Measurements from ENCODE around the gene B3GNT4.
A peak's percentile ranks its signal among the peaks of the same experiment; 100 is the strongest.
"Not testable (repeated sequence)": the region's sequence is repeated elsewhere in the genome, so short reads cannot be mapped to it uniquely, and the experiment has no call there.

Gene B3GNT4

DNA sequence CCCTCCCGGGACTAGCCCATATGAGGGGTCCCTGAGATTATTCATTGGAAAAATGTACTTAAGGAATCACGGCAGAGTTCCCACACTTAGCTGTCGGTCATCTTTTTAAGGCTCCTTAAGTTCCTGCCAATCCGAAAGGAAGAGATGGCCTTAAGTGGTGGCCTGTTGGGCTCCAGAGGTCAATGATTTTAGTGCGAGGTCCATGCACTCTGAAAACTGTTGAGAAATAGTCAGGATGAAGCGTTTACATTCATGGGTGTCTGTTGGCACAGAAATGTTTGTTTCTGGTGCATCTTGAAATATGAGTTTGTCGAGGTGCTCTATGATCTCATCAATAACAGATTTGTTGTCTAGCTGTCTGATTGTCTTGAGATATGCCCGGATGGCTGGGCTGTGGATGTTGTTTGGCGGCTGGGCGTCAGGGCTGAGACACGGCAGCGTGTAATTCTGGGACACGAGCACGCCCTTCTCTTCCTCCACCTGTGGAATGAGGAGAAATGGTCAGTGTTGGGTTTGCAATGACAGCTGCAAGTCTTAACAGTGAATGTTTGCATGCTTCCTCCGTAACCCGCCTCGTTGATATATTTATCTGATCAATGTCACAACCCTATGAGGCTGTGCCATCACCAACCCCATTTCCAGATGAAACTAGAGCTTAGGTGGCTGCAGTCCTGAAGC lies 31.1 kb upstream of the B3GNT4 start:
- H3K4me1 ChIP-seq (ENCODE audit: control insufficient read depth, insufficient read depth, low read length): no peaks in the 10 kb centered on the region

DNA sequence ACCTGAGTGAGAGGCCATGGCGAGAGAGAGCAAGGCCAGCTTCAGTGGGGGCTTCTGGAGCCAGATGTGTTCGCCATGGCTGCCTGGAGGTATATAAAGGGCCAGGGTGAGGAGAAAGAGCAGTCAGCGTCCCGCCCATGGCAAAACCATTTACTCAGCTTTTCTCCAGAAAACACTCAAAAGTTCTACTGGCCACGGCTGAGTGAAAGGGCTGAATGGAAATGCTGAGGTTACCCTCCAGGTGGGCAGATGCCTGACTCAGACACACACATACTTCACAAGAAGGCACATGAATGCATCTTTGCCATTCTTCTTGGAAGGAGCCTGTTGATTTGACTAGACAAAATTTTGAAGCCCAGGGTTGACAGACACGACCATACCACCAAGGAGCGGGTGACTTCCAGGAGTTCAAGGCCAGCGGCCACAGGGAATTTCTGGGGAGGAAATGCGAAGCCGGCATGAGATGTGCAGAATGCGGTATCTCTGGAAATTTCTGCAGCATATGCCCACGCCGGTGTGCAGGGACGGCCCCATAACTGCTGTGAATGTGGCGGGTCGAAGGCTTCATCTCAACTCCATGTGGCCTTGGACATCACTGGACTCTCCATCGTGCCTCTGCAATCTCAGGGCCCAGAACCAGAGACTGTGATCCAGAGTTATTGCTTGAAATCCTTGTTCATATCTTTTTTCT lies 29.2 kb upstream of the B3GNT4 start, which contains the start of gene IL31:
TSS of gene IL31 (minus strand) at position 67 of the 691 bp plus-strand sequence. CDS start at position 18, 49 bp downstream.
- Histone ChIP-seq H3K27ac (ENCODE audit: low read depth, low read length) (no peak within 1 kb of the TSS), H3K27me3 (ENCODE audit: control insufficient read depth, insufficient read depth, low read length) (no peaks in the 10 kb centered on the region), H3K36me3 (ENCODE audit: control insufficient read depth, insufficient read depth, low read length) (no peaks in the 10 kb centered on the region), H3K9ac (ENCODE audit: low read length) (no peak within 1 kb of the TSS), H3K4me1 (ENCODE audit: control insufficient read depth, insufficient read depth, low read length) (no peaks in the 10 kb centered on the region), H3K4me3 (ENCODE audit: low read length) (no peak within 1 kb of the TSS)

More for the DNA sequence above, 31.1 kb upstream of the B3GNT4 start:
- Histone ChIP-seq H3K36me3 (ENCODE audit: control insufficient read depth, insufficient read depth, low read length) (no peaks in the 10 kb centered on the region), H3K27me3 (ENCODE audit: control insufficient read depth, insufficient read depth, low read length) (no peaks in the 10 kb centered on the region), H3K27ac (ENCODE audit: low read depth, low read length) (no peak overlapping the region), H3K9ac (ENCODE audit: low read length) (no peak overlapping the region), H3K4me3 (ENCODE audit: low read length) (no peak overlapping the region)

DNA sequence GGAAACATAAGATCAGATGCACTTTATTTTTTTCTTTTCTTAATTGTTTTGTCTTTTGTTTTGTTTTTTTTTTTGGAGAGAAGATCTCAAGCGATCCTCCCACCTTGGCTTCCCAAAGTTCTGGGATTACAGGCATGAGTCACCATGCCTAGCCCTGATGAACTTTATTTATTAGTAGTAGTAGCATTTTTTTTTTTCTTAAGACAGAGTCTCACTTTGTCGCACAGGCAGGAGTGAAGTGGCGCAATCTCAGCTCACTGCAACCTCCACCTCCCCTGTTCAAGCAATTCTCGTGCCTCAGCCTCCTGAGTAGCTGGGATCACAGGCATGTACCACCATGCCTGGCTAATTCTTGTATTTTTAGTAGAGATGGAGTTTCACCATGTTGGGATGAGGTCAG lies 27.0 kb upstream of the B3GNT4 start:
- not testable (repeated sequence) for H3K9ac ChIP-seq (ENCODE audit: low read length); H3K4me3 ChIP-seq (ENCODE audit: low read length); H3K27ac ChIP-seq (ENCODE audit: low read depth, low read length); H3K27me3 ChIP-seq (ENCODE audit: control insufficient read depth, insufficient read depth, low read length); H3K4me1 ChIP-seq (ENCODE audit: control insufficient read depth, insufficient read depth, low read length); H3K36me3 ChIP-seq (ENCODE audit: control insufficient read depth, insufficient read depth, low read length)

DNA sequence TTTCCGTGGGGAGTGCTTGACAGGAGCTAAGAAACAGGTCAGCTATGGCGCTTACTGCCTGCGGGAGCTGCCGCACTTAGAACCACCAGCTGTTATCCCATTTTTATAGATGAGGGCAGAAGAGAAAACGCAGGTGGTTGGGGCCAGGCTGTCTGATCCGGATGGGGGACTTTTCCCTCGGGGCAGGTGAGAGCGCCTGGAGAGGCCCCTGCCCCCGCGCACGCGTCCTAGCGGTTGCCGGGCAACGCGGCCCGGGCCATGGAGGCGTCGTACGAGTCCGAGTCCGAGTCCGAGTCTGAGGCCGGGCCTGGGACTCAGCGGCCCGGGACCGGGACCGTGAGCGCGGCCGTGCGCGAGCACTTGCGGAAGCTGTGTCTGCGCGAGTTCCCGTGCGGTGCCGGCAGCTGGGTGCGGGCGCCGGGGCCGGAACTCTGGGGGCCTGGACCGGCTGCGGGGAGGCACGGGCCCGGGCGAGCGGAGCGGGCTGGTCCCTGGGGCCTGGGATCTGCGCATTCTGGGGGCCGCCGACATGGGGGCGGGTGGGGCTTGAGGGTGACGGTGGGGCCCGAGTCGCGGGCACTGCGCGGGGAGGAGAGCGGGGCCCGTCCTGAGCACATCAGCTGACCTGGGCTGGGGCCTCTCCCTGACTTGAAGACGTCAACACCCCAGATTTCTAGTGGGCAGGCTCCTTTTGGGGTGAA lies 20.5 kb upstream of the B3GNT4 start, which contains the start of gene LRRC43:
TSS of gene LRRC43 (plus strand) at position 237 of the 701 bp plus-strand sequence. CDS start at position 259, 22 bp downstream.
- Histone ChIP-seq H3K9ac (ENCODE audit: low read length) (no peak within 1 kb of the TSS), H3K4me3 (ENCODE audit: low read length) (peak within 1 kb of the TSS; percentile 70), H3K27ac (ENCODE audit: low read depth, low read length) (no peak within 1 kb of the TSS), H3K27me3 (ENCODE audit: control insufficient read depth, insufficient read depth, low read length) (no peaks in the 10 kb centered on the region), H3K4me1 (ENCODE audit: control insufficient read depth, insufficient read depth, low read length) (no peaks in the 10 kb centered on the region), H3K36me3 (ENCODE audit: control insufficient read depth, insufficient read depth, low read length) (no peaks in the 10 kb centered on the region)

DNA sequence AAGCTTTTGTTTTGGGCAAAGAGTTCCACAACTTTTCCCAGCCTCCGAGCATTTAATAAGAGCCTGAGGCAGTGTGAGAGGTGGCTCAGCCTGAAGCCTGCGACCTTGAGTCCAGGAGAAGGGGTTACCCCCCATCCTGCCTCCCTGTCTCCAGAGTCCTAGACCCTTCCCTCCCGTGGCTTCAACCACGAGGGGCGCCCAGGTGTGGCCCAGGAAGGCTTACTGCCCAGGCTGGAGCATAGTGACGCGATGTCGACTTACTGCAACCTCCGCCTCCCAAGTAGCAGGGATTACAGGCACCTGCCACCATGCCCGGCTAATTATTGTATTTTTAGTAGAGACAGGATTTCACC lies 19.9 kb upstream of the B3GNT4 start:
- Histone ChIP-seq H3K36me3 (ENCODE audit: control insufficient read depth, insufficient read depth, low read length) (no peaks in the 10 kb centered on the region), H3K4me3 (ENCODE audit: low read length) (no peak overlapping the region), H3K4me1 (ENCODE audit: control insufficient read depth, insufficient read depth, low read length) (no peaks in the 10 kb centered on the region), H3K27me3 (ENCODE audit: control insufficient read depth, insufficient read depth, low read length) (no peaks in the 10 kb centered on the region), H3K9ac (ENCODE audit: low read length) (no peak overlapping the region), H3K27ac (ENCODE audit: low read depth, low read length) (no peak overlapping the region)

DNA sequence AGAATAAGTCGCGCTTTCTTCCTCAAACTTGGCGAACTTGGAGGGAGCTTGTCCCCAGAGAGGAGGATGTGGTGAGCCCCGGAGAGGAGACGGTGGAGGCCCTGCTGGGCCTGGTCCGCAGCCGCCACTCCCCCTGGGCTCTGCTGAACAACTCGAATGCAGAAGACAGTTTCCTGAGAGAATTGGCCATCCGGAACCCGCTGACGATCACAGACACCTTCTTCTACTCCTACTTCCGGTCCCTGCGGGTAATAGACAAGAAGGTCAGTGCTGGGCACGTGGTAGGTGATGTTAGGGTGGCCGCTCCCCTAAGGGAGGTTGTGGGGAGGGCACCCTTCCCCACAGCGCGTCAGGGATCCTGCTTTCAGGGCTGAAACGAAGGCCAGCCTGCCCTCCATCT lies 19.0 kb upstream of the B3GNT4 start:
- Histone ChIP-seq H3K36me3 (ENCODE audit: control insufficient read depth, insufficient read depth, low read length) (no peaks in the 10 kb centered on the region), H3K4me3 (ENCODE audit: low read length) (no peak overlapping the region), H3K9ac (ENCODE audit: low read length) (no peak overlapping the region), H3K4me1 (ENCODE audit: control insufficient read depth, insufficient read depth, low read length) (no peaks in the 10 kb centered on the region), H3K27me3 (ENCODE audit: control insufficient read depth, insufficient read depth, low read length) (no peaks in the 10 kb centered on the region), H3K27ac (ENCODE audit: low read depth, low read length) (no peak overlapping the region)

DNA sequence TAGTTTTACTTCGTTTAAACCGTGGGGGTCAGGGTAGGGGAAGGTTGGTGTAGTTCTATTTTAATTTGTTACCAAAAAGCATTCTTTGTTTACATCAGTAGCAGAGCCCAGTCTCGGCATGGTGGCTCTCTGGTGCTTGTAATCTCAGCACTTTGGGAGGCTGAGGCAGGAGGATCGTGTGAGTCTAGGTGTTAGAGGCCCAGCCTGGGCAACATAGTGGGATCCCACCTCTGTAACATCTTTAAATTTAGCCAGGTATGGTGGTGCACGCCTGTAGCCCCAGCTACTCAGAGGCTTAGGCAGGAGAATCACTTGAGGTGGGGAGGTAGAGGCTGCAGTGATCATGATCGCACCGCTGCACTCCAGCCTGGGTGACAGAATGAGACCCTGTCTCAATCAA lies 18.4 kb upstream of the B3GNT4 start:
- Histone ChIP-seq H3K4me1 (ENCODE audit: control insufficient read depth, insufficient read depth, low read length) (no peaks in the 10 kb centered on the region), H3K27me3 (ENCODE audit: control insufficient read depth, insufficient read depth, low read length) (no peaks in the 10 kb centered on the region), H3K9ac (ENCODE audit: low read length) (no peak overlapping the region), H3K4me3 (ENCODE audit: low read length) (no peak overlapping the region), H3K27ac (ENCODE audit: low read depth, low read length) (no peak overlapping the region), H3K36me3 (ENCODE audit: control insufficient read depth, insufficient read depth, low read length) (no peaks in the 10 kb centered on the region)

DNA sequence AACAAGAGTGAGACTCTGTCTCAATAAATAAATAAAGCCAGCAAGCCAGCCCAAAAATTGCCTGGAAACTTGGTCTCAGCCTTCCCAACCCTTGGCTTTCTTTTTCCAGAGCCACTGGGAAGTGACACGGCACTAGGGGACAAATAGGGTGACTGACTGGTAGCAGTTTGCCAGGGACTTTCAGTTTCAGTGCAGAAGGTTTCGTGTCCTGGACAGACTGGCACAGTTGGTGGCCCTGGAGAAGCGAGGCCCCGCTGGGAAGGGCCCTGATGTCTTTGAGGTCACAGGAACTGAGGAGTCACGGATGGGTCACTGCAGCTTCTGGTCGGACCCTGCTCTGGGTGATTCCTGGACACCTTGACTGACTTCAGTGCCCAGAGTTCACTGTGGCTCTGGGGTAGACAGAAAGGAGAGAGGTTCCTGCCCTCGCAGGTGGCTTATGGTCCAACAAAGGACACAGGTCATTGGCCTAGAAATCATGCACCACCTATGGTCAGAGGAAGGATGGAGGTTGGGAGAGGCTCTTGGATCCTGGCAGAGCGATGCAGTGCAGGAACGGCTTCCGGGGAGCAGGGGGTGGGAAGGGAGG lies 17.9 kb upstream of the B3GNT4 start:
- no peak overlapping the region for H3K27ac ChIP-seq (ENCODE audit: low read depth, low read length)
- H3K4me1 ChIP-seq (ENCODE audit: control insufficient read depth, insufficient read depth, low read length): no peaks in the 10 kb centered on the region
- no peaks in the 10 kb centered on the region for H3K27me3 ChIP-seq (ENCODE audit: control insufficient read depth, insufficient read depth, low read length)
- no peak overlapping the region for H3K4me3 ChIP-seq (ENCODE audit: low read length)
- no peak overlapping the region for H3K9ac ChIP-seq (ENCODE audit: low read length)
- no peaks in the 10 kb centered on the region for H3K36me3 ChIP-seq (ENCODE audit: control insufficient read depth, insufficient read depth, low read length)

DNA sequence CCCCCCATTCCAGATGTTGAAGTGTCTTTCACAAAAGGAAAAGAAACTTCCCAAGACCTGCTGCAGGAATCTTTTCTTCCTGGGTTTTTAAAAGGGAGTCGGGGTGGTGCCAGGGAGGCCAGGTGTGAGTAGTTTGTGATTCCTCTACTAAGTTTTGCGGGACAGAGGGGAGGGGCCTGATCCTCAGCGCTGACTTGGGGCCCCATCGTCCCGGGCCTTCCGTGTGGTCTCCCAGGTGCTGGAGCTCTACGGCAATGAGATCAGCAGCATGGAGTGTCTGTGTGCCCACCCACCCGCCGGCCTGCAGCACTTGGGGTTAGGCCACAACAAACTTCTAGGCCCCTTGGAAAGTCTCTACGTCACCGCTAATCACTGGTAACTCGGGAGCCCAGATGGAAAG lies 16.0 kb upstream of the B3GNT4 start:
- Histone ChIP-seq H3K4me1 (ENCODE audit: control insufficient read depth, insufficient read depth, low read length) (no peaks in the 10 kb centered on the region), H3K36me3 (ENCODE audit: control insufficient read depth, insufficient read depth, low read length) (no peaks in the 10 kb centered on the region), H3K4me3 (ENCODE audit: low read length) (no peak overlapping the region), H3K9ac (ENCODE audit: low read length) (no peak overlapping the region), H3K27ac (ENCODE audit: low read depth, low read length) (no peak overlapping the region), H3K27me3 (ENCODE audit: control insufficient read depth, insufficient read depth, low read length) (no peaks in the 10 kb centered on the region)

DNA sequence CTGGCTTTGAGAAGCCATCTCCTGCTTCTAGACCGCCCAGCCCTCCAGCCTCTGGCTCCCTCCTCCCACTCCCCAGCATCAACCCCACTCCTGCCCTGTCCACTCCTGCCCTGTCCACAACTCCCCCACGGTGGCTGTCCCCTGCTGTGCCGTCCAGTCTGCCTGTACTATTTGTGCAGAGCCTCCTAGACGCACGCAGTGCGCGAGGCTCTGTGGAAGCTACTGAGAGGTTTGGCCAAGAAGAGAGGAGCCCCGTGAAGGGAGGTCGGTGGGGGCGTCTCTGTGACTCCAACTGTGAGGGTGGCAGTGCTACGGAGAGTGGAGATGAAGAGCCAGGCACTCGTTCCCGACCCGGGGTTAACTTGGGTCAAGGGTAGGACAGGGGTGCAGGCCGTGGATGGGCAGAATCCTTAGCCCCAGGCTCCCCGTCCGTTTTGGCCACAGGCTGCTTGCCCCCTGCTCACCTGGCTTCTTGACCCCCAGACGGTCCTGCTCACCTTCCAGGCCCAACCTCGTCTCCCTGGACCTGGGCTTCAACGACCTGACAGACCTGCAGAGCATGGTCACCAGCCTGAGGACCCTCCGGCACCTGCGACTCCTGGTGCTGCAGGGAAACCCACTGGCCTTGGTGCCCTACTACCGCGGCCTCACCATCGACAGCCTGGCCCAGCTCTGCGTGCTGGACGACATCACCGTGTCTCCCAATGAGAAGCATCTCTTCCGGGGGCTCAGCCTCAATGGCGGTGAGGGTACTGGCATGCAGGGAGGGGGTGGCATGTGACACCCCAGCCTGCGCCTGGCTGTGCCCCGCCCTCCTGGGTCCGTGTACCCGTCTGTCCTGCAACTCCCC lies 13.7 kb upstream of the B3GNT4 start:
- Histone ChIP-seq H3K9ac (ENCODE audit: low read length) (no peak overlapping the region), H3K36me3 (ENCODE audit: control insufficient read depth, insufficient read depth, low read length) (no peaks in the 10 kb centered on the region), H3K4me3 (ENCODE audit: low read length) (no peak overlapping the region), H3K27me3 (ENCODE audit: control insufficient read depth, insufficient read depth, low read length) (no peaks in the 10 kb centered on the region), H3K27ac (ENCODE audit: low read depth, low read length) (no peak overlapping the region), H3K4me1 (ENCODE audit: control insufficient read depth, insufficient read depth, low read length) (no peaks in the 10 kb centered on the region)

DNA sequence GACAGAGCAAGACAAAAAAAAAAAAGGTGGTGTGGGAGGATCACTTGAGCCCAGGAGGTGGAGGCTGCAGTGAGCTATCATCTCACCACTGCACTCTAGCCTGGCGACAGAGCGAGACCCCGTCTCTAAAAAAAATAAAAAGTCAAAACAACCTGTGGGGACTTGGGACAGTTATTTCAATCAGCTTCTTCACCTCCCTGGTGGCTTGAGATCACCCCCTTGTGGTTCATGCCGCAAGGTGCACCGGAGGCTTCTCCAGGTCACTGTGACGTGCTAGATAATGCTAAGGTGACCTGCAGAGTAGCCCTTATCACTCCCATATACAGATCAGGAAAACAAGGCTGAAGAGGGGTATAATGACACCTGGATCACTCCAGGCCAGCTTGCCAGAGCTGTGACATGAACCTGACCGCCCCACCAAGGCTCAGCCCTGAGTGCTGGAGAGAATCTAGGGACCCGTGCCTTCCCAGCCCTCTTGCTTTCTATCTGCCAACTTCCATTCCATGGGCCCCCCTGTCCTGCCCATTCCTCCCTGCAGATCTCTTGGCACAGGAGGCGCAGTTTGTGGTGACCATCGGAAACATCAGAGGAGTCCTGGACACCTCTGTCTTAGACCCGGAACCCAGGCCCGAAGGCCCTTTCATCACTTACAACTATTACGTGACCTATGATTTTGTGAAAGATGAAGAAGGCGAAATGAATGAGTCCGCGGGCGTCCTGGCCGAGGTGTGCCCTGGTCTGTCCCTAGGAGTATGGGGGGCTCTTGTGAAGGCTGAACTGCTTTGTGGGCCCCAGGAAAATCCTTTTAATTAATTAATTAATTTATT lies 12.5 kb upstream of the B3GNT4 start:
- Histone ChIP-seq H3K27ac (ENCODE audit: low read depth, low read length) (no peak overlapping the region), H3K4me1 (ENCODE audit: control insufficient read depth, insufficient read depth, low read length) (no peaks in the 10 kb centered on the region), H3K9ac (ENCODE audit: low read length) (no peak overlapping the region), H3K27me3 (ENCODE audit: control insufficient read depth, insufficient read depth, low read length) (no peaks in the 10 kb centered on the region), H3K4me3 (ENCODE audit: low read length) (no peak overlapping the region), H3K36me3 (ENCODE audit: control insufficient read depth, insufficient read depth, low read length) (no peaks in the 10 kb centered on the region)

All from rectal smooth muscle tissue (tissue), 1 donor.